Glomerular visceral epithelial cell (primary cell): ENCODE data around the gene ABR.

Experiments
- DNase-seq: peaks from one replicate; pipeline ENCODE4 v3.0.0-alpha.2; 2016; ENCODE audit errors: extremely low spot score

ABR gene

DNA sequence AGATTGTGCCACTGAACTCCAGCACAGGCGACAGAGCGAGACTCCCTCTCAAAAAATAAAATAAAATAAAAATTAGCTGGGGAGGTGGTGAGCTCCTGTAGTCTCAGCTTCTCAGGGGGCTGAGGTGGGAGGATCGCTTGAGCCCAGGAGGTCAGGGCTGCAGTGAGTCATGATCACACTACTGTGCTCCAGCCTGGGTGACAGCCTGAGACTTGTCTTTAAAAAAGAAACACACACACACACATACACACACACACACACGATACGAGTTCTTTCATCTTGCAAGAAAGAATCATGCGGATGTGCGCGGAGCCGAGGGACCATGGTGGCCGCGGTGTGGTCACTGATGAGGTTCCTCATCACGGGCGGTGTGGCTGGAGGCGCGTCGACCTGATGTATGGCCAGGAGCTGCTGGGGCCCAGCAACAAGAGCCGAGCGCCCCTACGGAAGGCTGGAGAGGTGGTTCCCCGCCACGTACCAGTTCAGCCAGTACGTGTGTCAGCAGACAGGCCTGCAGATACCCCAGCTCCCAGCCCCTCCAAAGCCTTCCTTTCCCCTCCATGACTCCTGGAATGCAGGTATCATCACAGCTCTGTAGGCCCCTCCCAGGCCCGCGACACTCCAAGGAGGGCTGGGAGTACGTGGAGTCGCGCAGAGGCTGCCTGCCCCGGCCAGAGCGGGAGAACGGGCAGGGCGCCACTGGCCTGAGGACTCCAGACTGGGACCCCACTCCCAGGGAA is 220.9 kb downstream of the ABR start:
- peak; percentile 55 for DNase-seq

DNA sequence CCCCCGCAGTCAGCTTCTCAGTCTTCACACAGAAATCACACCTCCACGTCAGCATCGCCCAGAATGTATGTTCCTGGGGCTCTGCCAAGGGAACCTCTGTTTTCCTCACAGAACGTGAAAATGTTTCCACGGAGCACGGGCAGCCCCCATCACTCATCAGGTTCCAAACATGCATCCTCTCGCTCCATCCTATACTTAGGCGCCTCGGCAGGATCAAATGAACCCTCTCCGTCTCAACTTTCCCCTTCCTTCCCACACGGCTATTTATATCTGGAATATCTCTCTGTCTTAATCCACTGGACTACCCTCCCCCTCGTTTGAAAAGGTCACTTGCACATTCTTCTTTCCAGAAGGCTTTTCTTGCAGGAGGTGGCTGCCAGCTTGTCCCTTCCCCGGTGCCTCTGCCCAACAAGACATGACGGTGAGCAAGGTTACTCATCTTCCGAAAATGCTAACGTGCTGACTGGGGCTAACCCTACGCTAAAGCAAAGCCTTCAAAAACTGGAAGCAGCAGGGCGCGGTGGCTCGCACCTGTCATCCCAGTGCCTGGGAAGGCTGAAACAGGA is 221.8 kb downstream of the ABR start:
- DNase-seq, result peak; percentile 59

DNA sequence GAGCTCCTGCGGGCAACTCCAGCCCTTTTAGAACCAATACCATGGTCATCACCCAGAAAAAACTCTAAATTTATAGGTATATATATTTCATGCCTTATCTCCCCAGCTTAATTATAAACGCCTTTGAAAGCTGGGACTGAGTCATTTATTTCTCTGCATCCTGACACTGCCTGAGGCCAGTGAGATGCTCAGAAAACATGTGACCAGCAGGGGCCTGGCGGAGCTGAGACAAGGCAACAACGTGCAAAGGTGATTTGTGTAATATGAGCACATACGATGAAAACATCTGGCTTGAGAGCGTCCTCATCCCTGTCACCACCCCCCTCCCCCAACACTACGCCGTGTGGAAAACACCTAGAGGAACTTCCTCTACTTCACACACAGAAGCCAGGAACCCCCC is 222.9 kb downstream of the ABR start:
- DNase-seq, result no peak

DNA sequence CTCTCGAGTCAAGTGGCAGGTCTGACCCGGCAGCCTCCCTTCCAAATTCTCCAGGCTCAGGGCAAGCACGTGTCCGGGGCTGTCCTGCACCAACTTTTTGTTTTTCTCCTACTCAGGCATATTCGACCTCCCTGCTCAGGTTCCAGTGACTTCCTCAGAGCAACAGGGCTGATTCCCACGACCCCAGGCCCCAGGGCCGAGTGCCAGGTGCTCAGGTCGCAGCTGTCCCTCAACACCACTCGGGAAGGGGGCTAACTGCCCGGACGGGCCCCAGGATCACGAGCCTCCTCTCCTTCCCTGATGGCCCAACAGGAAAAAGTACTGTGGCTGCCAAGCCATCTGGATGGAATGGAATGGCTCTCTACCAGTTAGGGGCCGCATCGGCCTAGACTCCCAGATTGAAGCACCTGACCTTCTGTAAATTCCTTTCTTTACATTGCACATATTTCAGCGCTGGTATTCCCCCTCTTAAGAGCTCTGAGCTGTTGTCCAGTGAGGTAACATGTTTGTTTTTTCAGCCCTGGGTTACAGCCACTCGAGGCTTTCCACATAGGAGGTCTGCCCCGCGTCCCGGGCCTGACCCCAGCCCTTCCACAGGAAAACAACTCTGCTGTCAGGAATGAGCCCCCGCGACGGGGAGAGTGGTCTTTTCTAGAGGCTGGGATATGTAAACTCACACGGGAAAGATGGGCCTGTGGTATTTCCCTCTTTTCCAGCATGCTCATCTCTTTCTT is 225.2 kb downstream of the ABR start:
- DNase-seq, result peak; percentile 95

DNA sequence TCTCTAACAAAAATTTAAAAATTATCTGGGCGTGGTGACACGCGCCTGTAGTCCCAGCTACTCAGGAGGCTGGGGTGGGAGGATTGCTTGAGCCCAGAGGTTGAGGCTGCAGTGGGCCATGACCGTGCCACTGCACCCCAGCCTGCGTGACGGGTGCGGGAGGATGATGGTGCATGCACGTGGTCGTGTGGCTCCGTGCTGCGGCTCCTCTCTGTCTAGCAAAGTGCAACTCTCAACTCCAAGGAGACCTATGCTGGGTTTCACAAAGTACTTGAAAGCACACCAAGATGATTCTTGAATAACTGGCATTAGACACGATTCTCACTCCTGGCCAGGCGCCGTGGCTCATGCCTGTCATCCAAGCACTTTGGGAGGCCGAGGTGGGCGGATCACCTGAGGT is 226.0 kb downstream of the ABR start:
- DNase-seq, result no peak
